ENCODE results near the gene PPP5C.

Gene PPP5C

DNA sequence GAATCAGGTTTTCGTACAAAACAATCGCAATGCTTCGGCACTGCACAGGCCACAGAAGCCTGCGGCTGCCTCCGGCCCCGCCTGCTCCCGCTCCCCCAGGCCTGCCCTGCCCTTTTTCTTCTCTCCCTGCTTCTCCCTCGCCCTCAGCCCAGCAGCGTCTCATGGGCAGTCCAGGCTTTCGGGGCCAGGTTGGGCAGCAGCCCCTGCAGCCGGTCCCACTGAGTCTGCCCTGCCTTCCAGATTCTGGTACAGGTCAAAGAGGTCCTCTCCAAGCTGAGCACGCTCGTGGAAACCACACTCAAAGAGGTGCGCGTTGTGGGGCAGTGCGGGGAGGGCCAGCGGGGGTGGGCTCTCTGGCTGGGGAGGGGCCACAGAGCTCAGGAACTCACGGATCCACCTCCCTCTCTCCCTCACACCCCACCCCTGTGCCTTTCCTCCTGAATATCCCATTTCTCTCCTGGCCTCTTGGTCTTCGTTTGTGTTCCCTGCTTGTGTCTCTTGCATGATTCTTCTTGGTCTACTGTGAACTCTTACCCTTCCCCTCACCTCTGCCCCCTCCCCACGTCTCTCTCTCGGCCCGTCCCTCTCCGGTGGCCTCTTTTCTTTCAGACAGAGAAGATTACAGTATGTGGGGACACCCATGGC is 36.4 kb downstream of the PPP5C start:
- Histone ChIP-seq H3K36me3 (ENCODE audit: control insufficient read depth, insufficient read depth, low read length) (peaks cover 79% of the 10 kb centered on the region), H3K27me3 (replicated peaks; ENCODE audit: control insufficient read depth, insufficient read depth, low read length, poor library complexity, severe bottlenecking) (no peaks in the 10 kb centered on the region), H3K4me1 (ENCODE audit: control insufficient read depth, insufficient read depth, low read length, poor library complexity, severe bottlenecking) (no peaks in the 10 kb centered on the region), H3K9me3 (ENCODE audit: control insufficient read depth, low read length) (no peaks in the 10 kb centered on the region), H3K27ac (ENCODE audit: insufficient read depth, low read length, poor library complexity, severe bottlenecking) (no peak overlapping the region), H3K4me3 (ENCODE audit: insufficient read depth, low read depth, low read length, poor library complexity, severe bottlenecking) (no peak overlapping the region)
- no peak for DNase-seq

DNA sequence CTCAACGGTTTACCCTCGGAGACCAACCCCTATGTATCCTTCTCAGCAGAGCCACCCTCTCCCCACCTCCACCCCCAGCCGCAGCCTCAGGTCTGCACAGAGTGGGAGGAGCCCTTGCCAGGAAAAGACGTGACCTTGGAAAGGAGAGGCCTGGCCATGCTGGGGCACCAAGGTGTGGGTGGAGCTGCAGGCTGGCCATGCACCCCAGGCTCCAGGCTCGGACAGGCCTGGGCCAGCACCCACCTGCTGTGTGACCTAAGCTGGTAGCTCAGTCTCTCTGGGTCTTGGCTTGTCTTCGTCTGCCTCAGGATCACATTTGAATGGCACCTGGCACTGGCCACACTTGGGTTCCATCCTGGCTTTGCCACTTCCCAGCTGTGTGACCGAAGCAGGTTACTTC is 37.0 kb downstream of the PPP5C start:
- peaks cover 80% of the 10 kb centered on the region for H3K36me3 ChIP-seq (ENCODE audit: control insufficient read depth, insufficient read depth, low read length)
- no peak overlapping the region for H3K4me3 ChIP-seq (ENCODE audit: insufficient read depth, low read depth, low read length, poor library complexity, severe bottlenecking)
- H3K9me3 ChIP-seq (ENCODE audit: control insufficient read depth, low read length), result no peaks in the 10 kb centered on the region
- no peaks in the 10 kb centered on the region for H3K27me3 ChIP-seq (replicated peaks; ENCODE audit: control insufficient read depth, insufficient read depth, low read length, poor library complexity, severe bottlenecking)
- H3K27ac ChIP-seq (ENCODE audit: insufficient read depth, low read length, poor library complexity, severe bottlenecking), result no peak overlapping the region
- H3K4me1 ChIP-seq (ENCODE audit: control insufficient read depth, insufficient read depth, low read length, poor library complexity, severe bottlenecking), result no peaks in the 10 kb centered on the region
- no peak for DNase-seq

DNA sequence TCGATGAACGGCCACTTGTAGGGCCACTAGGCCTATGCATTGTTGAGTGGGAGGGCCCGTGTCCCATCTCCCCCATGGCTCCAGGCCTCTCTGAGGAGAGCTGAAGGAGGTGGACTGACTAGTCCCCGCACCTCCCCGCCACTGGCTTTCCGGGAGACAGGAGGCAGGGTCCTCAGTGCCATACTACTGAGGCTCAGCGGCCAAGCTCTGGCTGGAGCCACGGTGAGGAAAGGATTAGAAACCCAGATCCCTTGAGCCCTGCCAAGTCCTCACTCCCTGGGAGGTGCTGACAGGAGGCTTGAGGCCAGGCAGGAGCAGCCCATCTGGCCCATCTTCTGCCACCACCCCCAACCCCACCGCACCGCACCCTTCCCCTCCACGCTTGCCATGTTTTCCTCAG is 37.5 kb downstream of the PPP5C start:
- H3K4me3 ChIP-seq (ENCODE audit: insufficient read depth, low read depth, low read length, poor library complexity, severe bottlenecking), result no peak overlapping the region
- peaks cover 80% of the 10 kb centered on the region for H3K36me3 ChIP-seq (ENCODE audit: control insufficient read depth, insufficient read depth, low read length)
- no peaks in the 10 kb centered on the region for H3K9me3 ChIP-seq (ENCODE audit: control insufficient read depth, low read length)
- H3K27ac ChIP-seq (ENCODE audit: insufficient read depth, low read length, poor library complexity, severe bottlenecking), result no peak overlapping the region
- no peaks in the 10 kb centered on the region for H3K27me3 ChIP-seq (replicated peaks; ENCODE audit: control insufficient read depth, insufficient read depth, low read length, poor library complexity, severe bottlenecking)
- H3K4me1 ChIP-seq (ENCODE audit: control insufficient read depth, insufficient read depth, low read length, poor library complexity, severe bottlenecking), result no peaks in the 10 kb centered on the region
- no peak for DNase-seq

DNA sequence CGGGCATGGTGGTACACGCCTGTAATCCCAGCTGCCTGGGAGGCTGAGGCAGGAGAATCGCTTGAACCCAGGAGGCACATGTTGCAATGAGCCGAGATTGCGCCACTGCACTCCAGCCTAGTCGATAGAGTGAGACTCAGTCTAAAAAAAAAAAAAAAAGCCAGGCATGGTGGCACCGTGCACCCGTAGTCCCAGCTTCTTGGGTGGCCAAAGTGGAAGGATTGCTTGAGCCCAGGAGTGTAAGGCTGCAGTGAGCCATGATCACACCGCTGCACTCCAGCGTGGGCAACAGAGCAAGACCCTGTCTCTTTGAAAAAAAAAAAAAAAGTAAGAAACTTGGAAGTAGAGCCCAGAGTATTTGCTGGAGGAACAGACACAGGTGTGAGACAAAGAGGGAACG is 38.7 kb downstream of the PPP5C start:
- Histone ChIP-seq H3K4me1 (ENCODE audit: control insufficient read depth, insufficient read depth, low read length, poor library complexity, severe bottlenecking) (no peaks in the 10 kb centered on the region), H3K36me3 (ENCODE audit: control insufficient read depth, insufficient read depth, low read length) (peaks cover 88% of the 10 kb centered on the region), H3K4me3 (ENCODE audit: insufficient read depth, low read depth, low read length, poor library complexity, severe bottlenecking) (no peak overlapping the region), H3K9me3 (ENCODE audit: control insufficient read depth, low read length) (no peaks in the 10 kb centered on the region), H3K27ac (ENCODE audit: insufficient read depth, low read length, poor library complexity, severe bottlenecking) (no peak overlapping the region), H3K27me3 (replicated peaks; ENCODE audit: control insufficient read depth, insufficient read depth, low read length, poor library complexity, severe bottlenecking) (no peaks in the 10 kb centered on the region)
- DNase-seq, result no peak

DNA sequence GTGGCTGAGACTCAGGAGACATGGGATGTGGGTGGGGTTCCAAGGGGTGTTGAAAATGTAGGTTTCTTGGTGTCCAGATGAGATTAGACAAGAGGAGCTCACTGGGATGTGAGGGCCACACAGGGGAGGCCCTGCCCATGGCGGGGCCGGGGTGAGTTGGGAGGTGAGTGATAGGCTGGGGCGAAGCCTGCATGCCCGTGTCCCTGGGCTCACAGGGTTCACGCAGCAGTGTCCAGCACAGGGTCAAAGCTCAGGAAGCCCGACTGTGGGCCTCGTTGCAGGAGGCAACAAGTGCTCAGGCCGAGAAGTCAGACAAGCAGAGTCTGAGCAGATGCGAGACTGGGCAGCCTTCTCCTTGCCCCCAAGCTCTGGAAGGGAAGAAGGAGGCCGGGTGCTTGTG is 39.3 kb downstream of the PPP5C start:
- DNase-seq, result no peak
- no peak overlapping the region for H3K4me3 ChIP-seq (ENCODE audit: insufficient read depth, low read depth, low read length, poor library complexity, severe bottlenecking)
- peaks cover 92% of the 10 kb centered on the region for H3K36me3 ChIP-seq (ENCODE audit: control insufficient read depth, insufficient read depth, low read length)
- H3K27me3 ChIP-seq (replicated peaks; ENCODE audit: control insufficient read depth, insufficient read depth, low read length, poor library complexity, severe bottlenecking), result no peaks in the 10 kb centered on the region
- no peak overlapping the region for H3K27ac ChIP-seq (ENCODE audit: insufficient read depth, low read length, poor library complexity, severe bottlenecking)
- no peaks in the 10 kb centered on the region for H3K9me3 ChIP-seq (ENCODE audit: control insufficient read depth, low read length)
- H3K4me1 ChIP-seq (ENCODE audit: control insufficient read depth, insufficient read depth, low read length, poor library complexity, severe bottlenecking), result no peaks in the 10 kb centered on the region

DNA sequence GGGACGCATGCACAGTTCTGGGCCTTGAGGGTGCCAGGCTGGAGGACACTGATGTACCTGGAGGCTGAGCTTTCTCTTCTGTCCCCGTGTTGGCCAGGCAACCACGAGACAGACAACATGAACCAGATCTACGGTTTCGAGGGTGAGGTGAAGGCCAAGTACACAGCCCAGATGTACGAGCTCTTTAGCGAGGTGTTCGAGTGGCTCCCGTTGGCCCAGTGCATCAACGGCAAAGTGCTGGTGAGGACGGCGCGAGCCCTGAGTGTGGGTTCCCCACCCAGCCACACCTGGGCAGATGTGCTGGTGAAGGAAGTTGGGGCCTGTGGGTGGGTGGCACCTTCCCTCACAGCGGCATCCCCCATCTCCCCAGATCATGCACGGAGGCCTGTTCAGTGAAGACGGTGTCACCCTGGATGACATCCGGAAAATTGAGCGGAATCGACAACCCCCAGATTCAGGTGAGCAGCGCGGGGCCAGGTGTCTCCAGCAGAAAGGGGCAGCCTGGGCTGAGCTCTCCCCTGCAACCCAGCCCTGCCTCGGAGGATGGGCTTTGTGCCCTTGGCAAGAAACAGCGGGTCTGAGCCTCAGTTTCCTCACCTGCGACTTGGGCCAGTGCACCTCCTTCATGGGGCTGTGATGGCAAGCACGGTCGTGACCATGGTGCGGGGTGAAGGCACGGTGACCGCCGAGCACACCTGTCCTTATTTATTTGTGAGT is 40.3 kb downstream of the PPP5C start:
- no peaks in the 10 kb centered on the region for H3K27me3 ChIP-seq (replicated peaks; ENCODE audit: control insufficient read depth, insufficient read depth, low read length, poor library complexity, severe bottlenecking)
- H3K4me3 ChIP-seq (ENCODE audit: insufficient read depth, low read depth, low read length, poor library complexity, severe bottlenecking), result no peak overlapping the region
- no peak for DNase-seq
- H3K27ac ChIP-seq (ENCODE audit: insufficient read depth, low read length, poor library complexity, severe bottlenecking), result no peak overlapping the region
- H3K9me3 ChIP-seq (ENCODE audit: control insufficient read depth, low read length), result no peaks in the 10 kb centered on the region
- H3K36me3 ChIP-seq (ENCODE audit: control insufficient read depth, insufficient read depth, low read length), result peaks cover 90% of the 10 kb centered on the region
- H3K4me1 ChIP-seq (ENCODE audit: control insufficient read depth, insufficient read depth, low read length, poor library complexity, severe bottlenecking), result no peaks in the 10 kb centered on the region

DNA sequence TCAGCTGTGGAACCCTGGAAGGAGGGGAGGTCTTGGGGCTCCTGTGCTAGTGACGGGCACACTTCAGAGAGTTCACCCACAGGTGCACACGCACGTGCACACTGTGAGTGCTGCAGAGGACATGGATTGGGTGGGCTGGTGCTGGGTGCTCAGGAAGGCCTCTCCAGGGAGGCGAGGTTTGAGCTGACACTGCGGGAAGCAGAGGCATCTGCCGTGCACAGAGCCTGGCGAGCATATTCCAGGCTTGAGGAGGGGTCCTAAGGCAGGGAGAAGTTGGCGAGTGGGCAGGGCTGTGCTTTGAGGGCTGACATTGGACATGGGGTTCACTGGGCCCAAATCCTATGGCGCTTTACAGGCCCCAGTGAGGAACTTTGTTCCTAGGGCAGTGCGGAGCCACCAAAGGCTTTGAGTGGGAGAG is 40.8 kb downstream of the PPP5C start:
- no peak overlapping the region for H3K4me3 ChIP-seq (ENCODE audit: insufficient read depth, low read depth, low read length, poor library complexity, severe bottlenecking)
- no peaks in the 10 kb centered on the region for H3K4me1 ChIP-seq (ENCODE audit: control insufficient read depth, insufficient read depth, low read length, poor library complexity, severe bottlenecking)
- no peaks in the 10 kb centered on the region for H3K9me3 ChIP-seq (ENCODE audit: control insufficient read depth, low read length)
- H3K27me3 ChIP-seq (replicated peaks; ENCODE audit: control insufficient read depth, insufficient read depth, low read length, poor library complexity, severe bottlenecking), result no peaks in the 10 kb centered on the region
- H3K36me3 ChIP-seq (ENCODE audit: control insufficient read depth, insufficient read depth, low read length), result peaks cover 84% of the 10 kb centered on the region
- no peak for DNase-seq
- H3K27ac ChIP-seq (ENCODE audit: insufficient read depth, low read length, poor library complexity, severe bottlenecking), result no peak overlapping the region

GRCh38 chr19:46388311-46389095 is 41.6 kb downstream of the PPP5C start:
- no peaks in the 10 kb centered on the region for H3K4me1 ChIP-seq (ENCODE audit: control insufficient read depth, insufficient read depth, low read length, poor library complexity, severe bottlenecking)
- H3K36me3 ChIP-seq (ENCODE audit: control insufficient read depth, insufficient read depth, low read length), result peaks cover 76% of the 10 kb centered on the region
- H3K9me3 ChIP-seq (ENCODE audit: control insufficient read depth, low read length), result no peaks in the 10 kb centered on the region
- no peak overlapping the region for H3K27ac ChIP-seq (ENCODE audit: insufficient read depth, low read length, poor library complexity, severe bottlenecking)
- no peak for DNase-seq
- no peaks in the 10 kb centered on the region for H3K27me3 ChIP-seq (replicated peaks; ENCODE audit: control insufficient read depth, insufficient read depth, low read length, poor library complexity, severe bottlenecking)
- no peak overlapping the region for H3K4me3 ChIP-seq (ENCODE audit: insufficient read depth, low read depth, low read length, poor library complexity, severe bottlenecking)

- H3K27me3 ChIP-seq (replicated peaks; ENCODE audit: control insufficient read depth, insufficient read depth, low read length, poor library complexity, severe bottlenecking), result no peaks in the 10 kb centered on the region
- no peak for DNase-seq
- no peak overlapping the region for H3K4me3 ChIP-seq (ENCODE audit: insufficient read depth, low read depth, low read length, poor library complexity, severe bottlenecking)
- H3K36me3 ChIP-seq (ENCODE audit: control insufficient read depth, insufficient read depth, low read length), result peaks cover 60% of the 10 kb centered on the region
- no peaks in the 10 kb centered on the region for H3K9me3 ChIP-seq (ENCODE audit: control insufficient read depth, low read length)
- H3K27ac ChIP-seq (ENCODE audit: insufficient read depth, low read length, poor library complexity, severe bottlenecking), result no peak overlapping the region
- no peaks in the 10 kb centered on the region for H3K4me1 ChIP-seq (ENCODE audit: control insufficient read depth, insufficient read depth, low read length, poor library complexity, severe bottlenecking)
Measured at GRCh38 chr19:46390121-46390858, 43.4 kb downstream of the PPP5C start.
